Measurements from ENCODE around the gene TUBB2B. TPM values are rescaled to one million over a fixed set of nuclear protein-coding genes. Genes with fewer than 3 reads are reported as not detected.

Gene TUBB2B
- total RNA-seq, 1 donor from 2014 or later, result 144 TPM

DNA sequence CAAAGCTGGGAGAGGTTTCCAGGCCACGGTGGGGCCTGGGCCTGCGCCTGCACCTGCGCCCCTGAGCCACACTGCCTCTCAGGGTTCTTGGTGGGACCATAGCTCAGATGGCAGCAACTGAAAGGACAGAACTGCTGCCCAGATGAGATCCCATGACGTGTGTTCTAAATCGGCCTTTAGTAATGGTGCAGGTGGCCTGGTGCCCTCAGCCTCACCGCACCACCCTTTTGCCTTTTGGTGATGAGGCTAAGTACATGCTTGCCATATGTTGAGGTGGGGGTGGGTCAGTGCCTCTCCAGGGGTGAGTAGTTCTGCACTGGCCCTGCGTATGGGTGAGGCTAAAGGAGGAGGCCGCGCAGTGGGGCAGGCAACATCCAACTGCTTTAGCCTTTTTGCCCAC is 38.7 kb upstream of the TUBB2B start:
- Histone ChIP-seq H3K36me3 (ENCODE audit: insufficient read depth, low read length) (peaks cover 13% of the 10 kb centered on the region), H3K79me2 (ENCODE audit: insufficient read depth, low read length) (peaks cover 72% of the 10 kb centered on the region), H3K9ac (ENCODE audit: low read length) (no peak overlapping the region), H4K20me1 (ENCODE audit: insufficient read depth, low read length) (peaks cover 73% of the 10 kb centered on the region), H3K4me2 (ENCODE audit: low read length) (no peak overlapping the region), H3K9me3 (ENCODE audit: insufficient read depth, low read depth, low read length) (no peaks in the 10 kb centered on the region), H3K27me3 (ENCODE audit: insufficient read depth, low read length) (no peaks in the 10 kb centered on the region), H3K27ac (ENCODE audit: low read depth, low read length) (no peak overlapping the region), H3K4me3 (ENCODE audit: insufficient read depth, low read depth, low read length) (no peak overlapping the region), H2AFZ (ENCODE audit: low read depth, low read length) (no peak overlapping the region), H3K4me1 (ENCODE audit: insufficient read depth, low read length) (peaks cover 2% of the 10 kb centered on the region)
- Mint-ChIP-seq H3K9me3 (ENCODE audit: unreplicated experiment) (no peaks in the 10 kb centered on the region), H3K27me3 (ENCODE audit: low read depth, unreplicated experiment) (no peaks in the 10 kb centered on the region), H3K4me1 (ENCODE audit: low read depth, unreplicated experiment) (peaks cover 7% of the 10 kb centered on the region), H3K36me3 (ENCODE audit: low read depth, unreplicated experiment) (peaks cover 7% of the 10 kb centered on the region), H3K4me3 (ENCODE audit: unreplicated experiment) (no peak overlapping the region), H3K27ac (ENCODE audit: unreplicated experiment) (no peak overlapping the region)
- FAIRE-seq (no peak), DNase-seq (ENCODE audit: low read depth) (no peak)
- TF ChIP-seq EZH2 (IDR thresholded peaks at IDR 0.05; ENCODE audit: insufficient read depth, low read length), result no peak
- TF ChIP-seq, protein P1, sequence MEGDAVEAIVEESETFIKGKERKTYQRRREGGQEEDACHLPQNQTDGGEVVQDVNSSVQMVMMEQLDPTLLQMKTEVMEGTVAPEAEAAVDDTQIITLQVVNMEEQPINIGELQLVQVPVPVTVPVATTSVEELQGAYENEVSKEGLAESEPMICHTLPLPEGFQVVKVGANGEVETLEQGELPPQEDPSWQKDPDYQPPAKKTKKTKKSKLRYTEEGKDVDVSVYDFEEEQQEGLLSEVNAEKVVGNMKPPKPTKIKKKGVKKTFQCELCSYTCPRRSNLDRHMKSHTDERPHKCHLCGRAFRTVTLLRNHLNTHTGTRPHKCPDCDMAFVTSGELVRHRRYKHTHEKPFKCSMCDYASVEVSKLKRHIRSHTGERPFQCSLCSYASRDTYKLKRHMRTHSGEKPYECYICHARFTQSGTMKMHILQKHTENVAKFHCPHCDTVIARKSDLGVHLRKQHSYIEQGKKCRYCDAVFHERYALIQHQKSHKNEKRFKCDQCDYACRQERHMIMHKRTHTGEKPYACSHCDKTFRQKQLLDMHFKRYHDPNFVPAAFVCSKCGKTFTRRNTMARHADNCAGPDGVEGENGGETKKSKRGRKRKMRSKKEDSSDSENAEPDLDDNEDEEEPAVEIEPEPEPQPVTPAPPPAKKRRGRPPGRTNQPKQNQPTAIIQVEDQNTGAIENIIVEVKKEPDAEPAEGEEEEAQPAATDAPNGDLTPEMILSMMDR (IDR thresholded peaks at IDR 0.05; ENCODE audit: insufficient read depth, low read depth, low read length), result no peak

- Histone ChIP-seq H3K4me1 (ENCODE audit: insufficient read depth, low read length) (peaks cover 7% of the 10 kb centered on the region), H2AFZ (ENCODE audit: low read depth, low read length) (no peak overlapping the region), H3K9ac (ENCODE audit: low read length) (no peak overlapping the region), H3K9me3 (ENCODE audit: insufficient read depth, low read depth, low read length) (no peaks in the 10 kb centered on the region), H3K27me3 (ENCODE audit: insufficient read depth, low read length) (no peaks in the 10 kb centered on the region), H3K36me3 (ENCODE audit: insufficient read depth, low read length) (peaks cover 12% of the 10 kb centered on the region), H4K20me1 (ENCODE audit: insufficient read depth, low read length) (peaks cover 74% of the 10 kb centered on the region), H3K79me2 (ENCODE audit: insufficient read depth, low read length) (peaks cover 72% of the 10 kb centered on the region), H3K4me3 (ENCODE audit: insufficient read depth, low read depth, low read length) (no peak overlapping the region), H3K27ac (ENCODE audit: low read depth, low read length) (no peak overlapping the region), H3K4me2 (ENCODE audit: low read length) (no peak overlapping the region)
- DNase-seq (ENCODE audit: low read depth) (no peak), FAIRE-seq (no peak)
- H3K27ac Mint-ChIP-seq (ENCODE audit: unreplicated experiment), result no peak overlapping the region
- H3K4me1 Mint-ChIP-seq (ENCODE audit: low read depth, unreplicated experiment), result peaks cover 12% of the 10 kb centered on the region
- TF ChIP-seq, protein P1 (IDR thresholded peaks at IDR 0.05; ENCODE audit: insufficient read depth, low read depth, low read length), result no peak
- TF ChIP-seq EZH2 (IDR thresholded peaks at IDR 0.05; ENCODE audit: insufficient read depth, low read length), result no peak
- peaks cover 4% of the 10 kb centered on the region for H3K36me3 Mint-ChIP-seq (ENCODE audit: low read depth, unreplicated experiment)
- H3K27me3 Mint-ChIP-seq (ENCODE audit: low read depth, unreplicated experiment), result no peaks in the 10 kb centered on the region
- no peak overlapping the region for H3K4me3 Mint-ChIP-seq (ENCODE audit: unreplicated experiment)
- no peaks in the 10 kb centered on the region for H3K9me3 Mint-ChIP-seq (ENCODE audit: unreplicated experiment)
These were observed 38.2 kb upstream of the TUBB2B start for GRCh38 chr6:3265671-3266070.

DNA sequence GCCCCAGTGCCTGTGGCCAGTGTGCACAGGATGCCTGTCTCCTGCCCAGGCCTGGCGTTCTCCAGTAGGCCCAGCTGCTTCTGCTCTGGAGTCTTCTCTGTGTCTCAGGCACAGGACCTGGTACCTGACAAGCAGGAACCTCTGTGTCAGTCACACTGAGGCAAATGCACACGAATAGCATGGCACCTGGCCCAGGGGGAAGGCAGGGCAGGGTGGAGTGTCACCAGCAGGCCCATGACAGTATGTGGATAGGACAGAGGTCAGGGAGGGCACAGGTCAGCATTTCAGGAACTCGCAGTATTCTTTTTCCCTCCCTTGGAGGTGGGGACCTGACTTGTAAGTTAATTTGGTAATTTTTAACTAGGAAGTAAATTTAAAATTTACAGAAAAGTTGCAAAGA is 36.9 kb upstream of the TUBB2B start:
- no peak overlapping the region for H3K4me3 Mint-ChIP-seq (ENCODE audit: unreplicated experiment)
- no peaks in the 10 kb centered on the region for H3K27me3 Mint-ChIP-seq (ENCODE audit: low read depth, unreplicated experiment)
- H3K4me1 Mint-ChIP-seq (ENCODE audit: low read depth, unreplicated experiment), result peaks cover 15% of the 10 kb centered on the region
- Histone ChIP-seq H3K4me2 (ENCODE audit: low read length) (no peak overlapping the region), H3K9ac (ENCODE audit: low read length) (no peak overlapping the region), H2AFZ (ENCODE audit: low read depth, low read length) (no peak overlapping the region), H3K36me3 (ENCODE audit: insufficient read depth, low read length) (peaks cover 12% of the 10 kb centered on the region), H4K20me1 (ENCODE audit: insufficient read depth, low read length) (peaks cover 73% of the 10 kb centered on the region), H3K4me3 (ENCODE audit: insufficient read depth, low read depth, low read length) (no peak overlapping the region), H3K4me1 (ENCODE audit: insufficient read depth, low read length) (peaks cover 11% of the 10 kb centered on the region), H3K27me3 (ENCODE audit: insufficient read depth, low read length) (no peaks in the 10 kb centered on the region), H3K79me2 (ENCODE audit: insufficient read depth, low read length) (peaks cover 79% of the 10 kb centered on the region), H3K9me3 (ENCODE audit: insufficient read depth, low read depth, low read length) (no peaks in the 10 kb centered on the region), H3K27ac (ENCODE audit: low read depth, low read length) (no peak overlapping the region)
- TF ChIP-seq, protein P1 (IDR thresholded peaks at IDR 0.05; ENCODE audit: insufficient read depth, low read depth, low read length), result no peak
- no peak for TF ChIP-seq EZH2 (IDR thresholded peaks at IDR 0.05; ENCODE audit: insufficient read depth, low read length)
- no peaks in the 10 kb centered on the region for H3K9me3 Mint-ChIP-seq (ENCODE audit: unreplicated experiment)
- DNase-seq (ENCODE audit: low read depth), result no peak
- FAIRE-seq, result no peak
- H3K27ac Mint-ChIP-seq (ENCODE audit: unreplicated experiment), result no peak overlapping the region
- H3K36me3 Mint-ChIP-seq (ENCODE audit: low read depth, unreplicated experiment), result peaks cover 2% of the 10 kb centered on the region
